Stimulated activated CD4-positive, alpha-beta T cell treated with anti-CD3 and anti-CD28 coated beads, TNF-alpha, amount 100 ng/mL, for 48 hours (primary cell): ENCODE results near the gene HNRNPF.
A peak's percentile ranks its signal among the peaks of the same experiment; 100 is the strongest.

ENCODE experiments used
- DNase-seq, 3 donors: peaks; one replicate each; pipeline ENCODE4 v3.0.0-alpha.2; 2020; ENCODE audit warnings: low read depth in 3 of 3

Gene HNRNPF

DNA sequence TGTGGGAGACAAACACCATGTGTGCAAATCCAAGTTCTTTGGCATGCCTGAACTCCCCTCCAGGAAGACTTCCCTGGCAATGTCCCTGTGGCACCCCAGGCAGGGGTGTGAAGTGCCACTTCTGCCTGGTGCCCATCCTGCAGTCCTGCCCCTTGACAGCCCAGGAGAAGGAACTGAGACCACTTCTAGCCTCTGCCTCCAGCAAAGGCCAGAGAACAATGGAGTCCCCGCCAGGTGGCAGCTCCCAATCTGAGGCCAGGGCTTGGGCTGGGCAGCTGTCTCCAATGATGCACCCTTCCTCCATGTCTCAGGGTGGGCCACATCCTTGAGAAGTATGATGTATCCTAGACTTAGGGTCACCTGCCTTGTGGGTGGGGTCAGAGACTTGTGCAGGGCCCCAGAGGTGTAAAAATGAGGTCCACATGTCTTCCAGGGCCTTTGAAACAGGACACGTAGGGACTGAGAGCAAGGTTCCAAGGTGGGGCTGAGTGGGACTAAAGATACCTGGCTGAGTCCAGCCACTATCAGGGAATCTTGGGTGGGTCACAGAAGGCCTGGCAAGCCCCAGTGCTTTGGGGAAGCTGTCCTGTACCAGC is 32.1 kb downstream of the HNRNPF start:
- no peak for DNase-seq

DNA sequence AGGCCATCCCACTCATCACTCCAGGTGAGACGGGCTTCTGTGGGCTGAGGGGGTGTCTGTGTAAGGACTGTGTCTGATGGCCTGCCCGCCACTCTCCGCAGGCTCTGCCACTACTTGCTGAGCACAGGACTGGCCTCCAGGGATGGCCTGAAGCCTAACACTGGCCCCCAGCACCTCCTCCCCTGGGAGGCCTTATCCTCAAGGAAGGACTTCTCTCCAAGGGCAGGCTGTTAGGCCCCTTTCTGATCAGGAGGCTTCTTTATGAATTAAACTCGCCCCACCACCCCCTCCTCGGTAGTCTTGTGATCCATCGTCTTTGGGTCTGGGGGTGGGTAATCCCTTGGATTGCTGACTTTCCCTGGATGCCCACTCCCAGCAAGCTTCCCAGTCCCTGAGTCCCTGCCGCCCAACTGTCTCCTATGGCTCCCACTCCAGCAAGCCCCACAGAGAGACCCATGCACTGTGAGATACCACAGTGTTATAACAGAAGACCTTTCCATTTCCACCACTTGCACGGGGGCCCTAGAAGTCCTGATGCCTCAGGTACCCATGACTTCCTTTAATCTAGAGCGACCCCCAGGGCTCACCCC is 32.8 kb downstream of the HNRNPF start:
- DNase-seq = no peak

DNA sequence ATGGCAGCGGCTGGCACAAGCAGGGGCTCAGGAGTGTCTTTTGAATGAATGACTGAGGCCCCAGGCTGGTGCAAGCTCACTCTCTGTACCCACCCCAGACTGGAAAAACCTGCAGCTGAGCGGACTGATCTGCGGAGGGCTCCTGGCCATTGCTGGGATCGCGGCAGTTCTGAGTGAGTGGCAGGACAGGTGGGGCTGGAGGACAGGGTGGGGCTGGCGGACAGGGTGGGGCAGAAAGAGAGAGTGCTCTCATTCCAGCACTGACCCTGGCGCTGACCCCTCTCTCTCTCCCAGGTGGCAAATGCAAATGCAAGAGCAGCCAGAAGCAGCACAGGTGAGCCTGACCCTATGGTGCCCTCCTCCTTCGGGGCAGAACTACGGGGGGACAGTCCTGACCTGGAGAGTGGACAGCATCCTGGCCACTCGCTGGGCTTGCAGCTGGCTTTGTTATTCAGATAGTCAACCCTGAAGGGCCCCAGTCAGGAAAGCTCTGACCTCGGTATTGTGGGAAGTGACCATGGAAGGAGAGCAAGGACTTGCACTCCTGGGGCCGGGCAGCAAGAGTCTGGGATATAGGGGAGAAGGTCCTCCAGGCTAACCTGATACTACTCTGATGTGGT is 33.5 kb downstream of the HNRNPF start:
- DNase-seq = no peak

DNA sequence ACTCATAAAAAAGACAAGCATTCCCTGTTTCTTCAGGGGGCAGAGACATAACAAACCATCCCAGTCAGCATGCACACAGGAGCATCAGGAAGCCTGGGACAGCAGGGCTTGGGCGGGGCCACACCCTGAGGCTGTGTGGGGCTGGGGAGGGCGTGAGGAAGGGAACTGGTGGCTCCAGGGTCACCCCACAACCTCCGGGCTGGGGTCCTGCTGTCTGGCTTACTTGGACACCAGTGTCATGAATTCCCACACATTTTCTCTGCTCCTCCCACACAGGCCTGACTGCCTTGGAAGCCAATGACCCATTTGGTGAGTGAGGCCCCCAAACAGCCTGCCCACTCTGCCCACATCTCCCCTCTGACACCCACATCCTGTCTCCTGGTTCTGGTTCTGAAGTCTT is 34.8 kb downstream of the HNRNPF start:
- no peak for DNase-seq

DNA sequence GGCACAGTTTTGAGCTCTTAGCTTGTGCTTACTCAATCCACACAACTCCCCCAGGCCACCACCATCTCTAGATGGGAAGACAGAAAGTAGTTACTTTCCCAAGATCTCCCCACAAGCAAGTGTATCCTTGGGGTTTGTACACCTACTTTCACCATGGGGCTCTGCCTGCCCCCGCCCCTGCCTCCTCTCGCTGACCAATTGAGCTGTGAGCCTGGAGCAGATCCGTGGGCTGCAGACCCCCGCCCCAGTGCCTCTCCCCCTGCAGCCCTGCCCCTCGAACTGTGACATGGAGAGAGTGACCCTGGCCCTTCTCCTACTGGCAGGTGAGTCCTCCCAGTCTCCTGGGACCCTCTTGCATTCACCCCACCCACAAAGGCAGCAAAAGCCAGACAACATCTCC is 35.5 kb downstream of the HNRNPF start:
- no peak for DNase-seq

DNA sequence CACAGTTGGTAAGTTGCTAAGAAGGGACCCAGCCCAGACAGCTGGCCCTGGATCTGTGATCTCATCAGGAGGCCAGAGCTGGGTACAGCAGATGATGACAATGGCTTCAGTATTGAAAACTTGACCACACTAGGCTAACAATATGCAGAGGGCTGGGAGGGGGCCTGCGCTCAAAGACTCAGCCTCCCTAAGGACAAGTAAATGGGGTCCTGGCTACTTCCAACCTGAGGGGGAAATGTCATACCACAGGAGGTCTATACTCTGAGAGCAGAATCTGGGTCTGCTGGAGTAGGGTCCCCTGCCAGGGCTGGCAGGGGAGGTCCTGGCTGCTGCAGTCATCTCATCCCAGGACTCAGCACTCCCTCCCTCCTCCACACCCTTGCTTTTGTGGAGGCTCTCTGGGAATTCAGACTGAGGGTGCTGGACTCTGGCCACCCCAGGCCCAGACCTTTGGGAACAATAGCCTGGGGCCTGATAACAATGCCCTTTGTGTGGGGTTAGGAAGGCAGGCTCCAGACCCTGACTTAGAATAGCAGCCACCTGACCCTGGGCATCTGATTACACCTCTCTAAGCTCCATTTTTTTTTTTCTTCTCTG is 36.1 kb downstream of the HNRNPF start:
- DNase-seq = no peak

DNA sequence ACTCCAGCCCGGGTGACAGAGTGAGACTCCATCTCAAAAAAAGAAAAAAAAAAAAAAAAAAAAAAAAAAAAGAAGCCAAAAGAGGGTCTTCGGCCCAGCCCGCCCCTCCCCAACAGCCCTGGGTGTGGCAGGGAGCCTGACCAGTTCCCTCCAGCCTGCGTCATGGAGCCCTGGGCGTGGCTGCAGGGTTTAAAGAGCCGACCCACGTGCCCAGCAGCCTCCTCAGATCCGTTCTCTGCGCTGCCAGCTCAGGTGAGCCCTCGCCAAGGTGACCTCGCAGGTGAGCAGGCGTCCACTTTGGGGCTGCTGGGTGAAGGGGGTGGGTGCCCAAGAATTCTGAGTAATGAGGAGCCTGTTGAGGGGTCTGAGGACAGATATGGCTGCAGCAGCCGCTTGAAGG is 37.6 kb downstream of the HNRNPF start, which contains the start of gene FXYD4:
TSS of gene FXYD4 (plus strand) at position 219 of the 400 bp plus-strand sequence. CDS start 2,111 bp downstream, outside the sequence.
- no peak for DNase-seq

DNA sequence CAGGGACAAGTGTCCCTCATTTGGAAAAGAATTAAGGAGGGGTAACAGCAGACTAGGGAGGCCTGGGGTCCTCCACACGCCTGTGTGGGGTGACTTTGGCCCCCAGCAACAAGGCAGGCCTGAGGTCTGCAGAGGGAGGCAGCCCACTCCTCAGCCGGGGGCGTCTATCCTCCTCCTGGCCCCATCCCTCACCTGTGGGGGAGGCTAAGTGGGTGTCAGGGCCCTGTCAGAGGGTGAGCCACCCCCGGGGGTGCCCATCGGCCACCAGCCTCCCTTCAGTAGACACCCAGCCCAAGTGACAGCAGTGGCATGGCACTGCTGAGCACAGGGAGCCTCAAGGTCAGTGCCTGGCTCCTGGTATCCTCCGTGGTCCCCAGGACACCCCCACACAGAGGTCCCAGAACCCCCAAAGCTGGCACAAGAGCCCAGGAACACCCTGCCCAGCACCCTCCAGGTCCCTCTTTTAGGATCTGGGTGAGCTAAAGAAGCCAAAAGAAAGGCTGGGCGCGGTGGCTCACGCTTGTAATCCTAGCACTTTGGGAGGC is 38.2 kb downstream of the HNRNPF start:
- DNase-seq = no peak

DNA sequence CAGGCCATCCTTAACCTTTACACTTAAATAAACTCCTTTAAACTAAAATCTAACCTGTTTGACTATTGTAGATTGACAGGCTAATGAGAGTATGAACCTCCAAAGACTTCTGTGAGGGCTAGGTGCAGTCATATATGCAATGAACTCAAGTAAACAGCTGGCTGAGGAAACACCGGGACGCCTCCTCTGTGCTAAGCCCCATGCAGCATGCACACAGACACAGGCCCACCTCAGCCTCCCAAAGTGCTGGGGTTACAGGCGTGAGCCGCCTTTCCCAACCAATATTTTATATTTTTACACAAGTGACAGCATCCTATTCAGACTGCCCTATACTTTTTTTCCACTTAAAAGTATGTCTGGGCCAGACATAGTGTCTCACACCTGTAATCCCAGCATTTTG is 39.1 kb downstream of the HNRNPF start:
- DNase-seq = no peak

DNA sequence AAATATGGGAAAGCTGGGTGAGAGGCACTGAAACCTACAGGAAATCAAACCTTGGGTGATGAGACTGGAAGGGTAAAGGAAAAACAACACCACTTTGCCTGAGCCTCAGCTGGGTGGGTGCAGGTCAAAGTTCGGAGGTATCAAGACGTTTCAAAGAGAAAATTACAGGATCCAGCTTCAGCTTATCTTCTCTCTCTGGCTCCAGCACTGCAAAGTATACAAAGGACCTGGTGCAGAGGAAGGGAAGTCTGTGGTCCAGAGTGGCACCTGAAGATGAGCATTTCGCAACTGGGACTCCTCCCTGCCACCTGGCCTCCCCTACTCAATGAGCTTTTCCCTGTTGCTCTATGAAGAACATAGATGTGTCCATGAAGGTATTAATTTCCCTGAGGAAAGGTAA is 44.0 kb downstream of the HNRNPF start:
- DNase-seq = no peak

DNA sequence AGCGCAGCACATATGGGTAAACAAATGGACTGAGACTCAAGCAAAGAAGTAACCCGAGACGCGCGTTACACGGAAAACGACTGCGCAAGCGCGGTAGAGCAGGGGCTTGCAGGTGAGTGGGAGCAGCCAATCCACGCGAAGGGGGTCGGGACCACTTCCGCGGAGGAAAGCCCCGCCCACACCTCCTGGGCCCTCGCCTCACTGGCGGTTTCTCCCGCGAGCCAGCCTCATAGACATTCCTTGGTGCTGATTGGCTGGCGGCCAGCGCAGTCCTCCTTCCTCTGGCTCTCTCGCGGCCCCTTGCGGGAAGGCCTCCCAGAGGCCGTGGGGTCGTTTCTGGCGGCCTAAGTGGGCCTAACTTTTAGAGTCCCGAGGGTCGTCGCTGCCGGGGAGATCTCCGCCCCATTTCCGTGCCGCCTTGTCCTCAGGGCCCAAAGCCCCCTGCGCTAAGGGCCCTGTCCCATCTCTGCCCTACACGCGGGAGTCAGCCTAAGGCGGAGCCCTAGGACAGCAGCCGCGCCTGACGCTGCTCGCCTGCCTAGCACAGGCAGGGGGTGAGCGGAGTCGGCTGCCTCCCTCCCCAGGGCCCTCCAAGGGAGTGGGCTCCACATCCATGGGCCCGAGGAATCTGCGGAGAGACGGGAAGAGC is 46.7 kb downstream of the HNRNPF start:
- DNase-seq = peak; percentile 94 to 98 (median 98)

DNA sequence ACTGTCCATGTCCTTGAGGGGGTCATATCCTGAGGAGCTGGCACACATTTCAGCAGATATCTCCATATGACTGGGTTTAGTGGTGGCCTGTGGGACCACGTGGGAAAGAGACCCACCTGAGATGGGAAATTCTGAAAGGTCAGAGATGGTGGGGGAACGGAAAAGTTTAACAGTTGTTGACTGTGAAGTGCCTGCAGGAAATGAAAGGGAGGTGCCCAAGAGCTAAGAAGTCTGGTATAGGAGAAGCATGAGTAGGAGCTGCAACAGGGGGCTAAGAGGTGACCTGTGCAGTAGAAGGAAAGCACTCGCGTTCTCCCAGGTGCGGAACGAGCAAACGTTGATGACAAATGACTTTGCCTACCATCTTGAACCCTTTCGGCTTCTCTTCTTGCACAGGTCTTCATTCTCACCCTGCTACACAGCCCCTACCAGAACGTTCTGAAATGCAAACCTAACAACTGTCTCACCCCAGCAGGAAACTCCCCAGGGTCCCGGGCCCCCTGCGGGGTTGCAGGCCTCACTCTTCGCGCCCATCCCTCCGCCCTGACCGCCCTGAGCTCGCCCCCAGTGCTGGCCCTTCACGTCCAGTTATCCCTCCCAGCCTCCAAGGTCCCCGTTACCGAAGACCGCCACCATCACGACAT is 47.3 kb downstream of the HNRNPF start:
- DNase-seq = no peak

DNA sequence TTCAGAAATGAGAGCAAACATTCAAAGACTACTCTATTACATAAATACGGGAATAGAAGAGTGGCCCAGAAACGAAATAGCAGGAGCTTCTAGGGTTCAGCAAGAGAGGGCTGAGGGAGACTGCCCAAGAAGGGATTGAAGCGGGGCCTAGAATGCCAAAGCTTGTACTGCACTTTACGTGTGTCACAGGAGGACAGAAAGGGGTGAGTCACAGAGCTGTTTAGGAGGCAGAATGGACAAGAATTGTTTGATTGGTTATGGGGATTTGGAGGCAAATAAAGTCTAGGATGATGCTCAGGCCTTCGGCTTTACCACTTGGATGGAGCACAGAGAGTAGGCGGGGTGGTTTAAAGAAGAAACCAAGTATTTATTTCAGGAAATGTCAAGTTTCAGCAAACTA is 48.9 kb downstream of the HNRNPF start:
- DNase-seq = no peak

DNA sequence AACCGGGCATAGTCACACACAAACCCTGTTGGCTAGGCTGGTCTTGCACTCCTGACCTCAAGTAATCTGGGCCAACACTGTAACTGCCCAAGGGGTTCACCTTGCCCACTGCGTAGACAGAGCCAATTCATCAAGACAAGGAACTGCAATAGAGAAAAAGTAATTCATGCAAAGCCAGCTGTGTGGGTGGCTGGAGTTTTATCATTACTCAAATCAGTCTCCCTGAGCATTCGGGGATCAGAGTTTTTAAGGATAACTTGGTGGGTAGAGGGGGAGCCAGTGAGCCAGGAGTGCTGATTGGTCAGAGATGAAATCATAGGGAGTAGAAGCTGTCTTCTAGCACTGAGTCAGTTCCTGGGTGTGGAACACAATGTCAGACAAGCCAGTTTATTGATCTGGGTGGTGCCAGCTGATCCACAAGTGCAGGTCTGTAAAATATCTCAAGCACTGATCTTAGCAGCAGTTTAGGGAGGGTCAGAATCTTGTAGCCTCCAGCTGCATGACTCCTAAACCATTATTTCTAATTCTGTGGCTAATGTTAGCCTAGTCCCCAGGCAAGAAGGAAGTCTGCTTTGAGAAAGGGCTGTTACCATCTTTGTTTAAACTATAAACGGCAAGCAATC is 53.1 kb downstream of the HNRNPF start:
- DNase-seq = peak in 1 of 3 donors; percentile 25

DNA sequence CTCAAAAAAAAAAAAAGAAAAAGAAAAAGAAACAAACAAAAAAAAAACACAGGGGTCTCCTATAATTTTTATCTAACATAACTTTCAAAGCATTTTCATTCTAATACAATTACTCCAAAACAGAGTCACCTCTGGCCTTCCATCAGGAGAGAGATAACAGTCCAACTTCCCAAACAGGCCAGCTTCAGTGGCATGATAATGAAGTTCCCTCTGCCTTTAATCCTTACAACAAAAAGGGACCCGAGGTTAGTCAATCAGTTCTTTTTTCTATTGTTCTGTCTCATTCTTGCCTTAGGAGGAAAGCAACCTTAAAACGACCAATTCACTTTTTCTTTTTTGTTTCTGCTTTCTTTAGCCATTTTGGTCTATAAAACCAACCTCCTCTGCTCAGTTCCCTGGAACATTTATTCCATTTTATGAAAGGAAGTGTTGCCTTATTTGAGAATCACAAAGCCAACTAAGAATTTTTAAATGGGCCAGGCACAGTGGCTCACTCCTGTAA is 54.1 kb downstream of the HNRNPF start:
- no peak for DNase-seq

DNA sequence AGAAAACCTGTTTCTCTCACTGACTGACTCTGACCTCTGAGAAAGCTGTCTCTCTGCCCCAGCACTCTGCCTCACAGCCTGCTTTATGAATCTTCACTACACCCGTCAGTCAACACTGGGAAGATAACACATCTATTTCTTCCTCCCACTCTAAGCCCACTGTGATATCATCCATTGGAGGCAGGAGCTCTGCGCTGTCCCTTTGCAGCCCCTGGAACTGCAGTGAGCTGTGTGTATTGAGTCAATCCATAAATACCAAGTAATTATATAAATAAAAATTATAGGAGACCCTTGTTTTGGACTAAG is 54.7 kb downstream of the HNRNPF start:
- DNase-seq = no peak

DNA sequence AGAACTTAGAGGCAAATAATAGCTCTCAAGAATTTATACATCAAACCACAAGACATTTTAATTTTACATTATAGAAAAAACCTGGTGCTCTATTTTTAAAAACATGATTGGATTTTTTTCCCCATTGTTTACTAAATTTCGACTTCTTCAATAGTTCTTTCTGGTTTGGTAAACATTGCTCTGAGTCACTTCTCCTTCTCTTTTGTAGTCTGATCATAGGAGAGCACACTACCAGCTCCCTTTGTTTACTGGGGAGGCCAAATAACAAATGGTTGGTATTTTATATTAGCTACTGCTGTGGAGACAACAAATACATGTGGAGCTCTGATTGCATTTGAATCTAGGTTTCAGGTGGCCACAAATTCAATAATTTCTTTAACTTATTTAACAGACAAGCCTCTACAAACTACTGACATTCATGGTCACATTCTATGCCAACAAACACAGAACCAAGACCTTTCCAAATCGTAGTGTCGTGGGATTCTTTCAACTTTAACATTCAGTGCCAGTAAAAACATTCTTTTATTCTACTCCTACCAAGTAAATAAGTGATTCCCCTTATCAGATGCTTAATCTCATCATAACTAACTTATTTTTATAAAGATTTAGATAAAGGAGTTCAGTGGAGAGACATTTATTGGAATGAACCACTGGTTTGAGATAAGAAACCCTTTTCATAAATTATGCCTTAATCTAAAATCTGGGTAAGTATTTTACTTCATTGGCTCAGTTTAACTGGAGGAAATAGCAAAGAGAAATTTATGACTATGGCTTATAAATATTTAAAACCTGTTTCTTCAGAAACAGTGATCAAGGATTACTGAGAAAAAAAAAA is 55.3 kb downstream of the HNRNPF start:
- no peak for DNase-seq

DNA sequence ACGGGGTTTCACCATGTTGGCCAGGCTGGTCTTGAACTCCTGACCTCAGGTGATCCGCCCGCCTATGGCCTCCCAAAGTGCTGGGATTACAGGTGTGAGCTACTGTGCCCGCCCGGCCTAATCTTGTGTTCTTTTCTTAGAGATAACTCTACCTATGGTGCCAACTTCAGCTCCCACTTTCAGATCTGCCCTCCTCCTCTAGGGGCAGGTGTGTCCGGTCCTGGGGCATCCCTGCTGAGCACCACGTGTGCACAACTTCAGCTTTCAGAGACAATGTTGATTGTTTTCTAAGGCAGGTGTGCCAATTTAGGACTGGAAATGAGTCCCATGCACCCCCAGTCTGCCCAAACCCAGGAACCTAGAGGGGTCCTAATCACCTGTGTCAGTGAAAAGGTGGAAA is 56.0 kb downstream of the HNRNPF start:
- no peak for DNase-seq

DNA sequence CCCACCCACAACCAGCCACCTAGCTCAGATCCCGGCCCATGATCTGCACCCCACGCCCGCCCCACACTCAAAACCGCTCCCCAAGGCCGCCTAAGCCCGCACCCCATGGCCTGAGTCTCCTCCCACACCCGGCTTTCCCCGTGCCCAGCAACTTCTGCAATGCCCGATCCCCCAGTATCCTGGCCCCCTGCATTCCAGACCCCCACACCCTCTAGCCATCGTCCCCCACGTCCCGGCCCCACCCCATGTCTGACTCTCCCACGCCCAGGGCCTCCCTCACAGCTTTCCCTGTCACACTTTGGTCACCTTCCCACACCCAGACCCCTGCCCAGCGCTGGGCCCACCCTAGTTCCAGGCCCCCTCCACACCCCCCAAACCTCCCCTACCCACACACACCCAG is 57.7 kb downstream of the HNRNPF start:
- DNase-seq = no peak

DNA sequence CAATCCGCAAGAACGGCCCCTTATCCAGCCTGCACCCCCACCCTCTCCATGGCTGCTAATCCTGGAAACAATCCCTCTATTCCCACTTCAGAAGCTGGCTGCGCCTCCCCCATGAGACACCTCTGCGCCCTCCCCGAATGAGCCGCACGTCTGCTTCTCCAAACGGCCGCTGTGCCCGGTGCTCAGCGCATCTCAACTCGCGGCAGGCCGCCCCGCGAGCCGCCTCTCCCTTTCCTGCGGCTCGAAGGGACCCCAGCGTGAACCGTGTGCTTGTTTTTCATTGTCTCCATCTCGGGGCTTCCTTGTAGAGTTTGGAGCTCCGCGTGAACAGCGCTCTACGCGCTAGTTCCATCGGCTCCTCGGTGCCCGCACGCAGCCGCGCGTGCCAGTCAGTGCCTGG is 58.3 kb downstream of the HNRNPF start:
- DNase-seq = no peak
